HG02973 (cell line): Measurements from ENCODE around the gene ARHGEF3.

Experiments
- ATAC-seq: cut with Tn5 transposase; IDR thresholded peaks from one replicate; pipeline ENCODE4 v1.9.1; 2021; ENCODE audit warnings: moderate library complexity; ENCODE audit not compliant: unreplicated experiment

The ARHGEF3 gene, protein sequence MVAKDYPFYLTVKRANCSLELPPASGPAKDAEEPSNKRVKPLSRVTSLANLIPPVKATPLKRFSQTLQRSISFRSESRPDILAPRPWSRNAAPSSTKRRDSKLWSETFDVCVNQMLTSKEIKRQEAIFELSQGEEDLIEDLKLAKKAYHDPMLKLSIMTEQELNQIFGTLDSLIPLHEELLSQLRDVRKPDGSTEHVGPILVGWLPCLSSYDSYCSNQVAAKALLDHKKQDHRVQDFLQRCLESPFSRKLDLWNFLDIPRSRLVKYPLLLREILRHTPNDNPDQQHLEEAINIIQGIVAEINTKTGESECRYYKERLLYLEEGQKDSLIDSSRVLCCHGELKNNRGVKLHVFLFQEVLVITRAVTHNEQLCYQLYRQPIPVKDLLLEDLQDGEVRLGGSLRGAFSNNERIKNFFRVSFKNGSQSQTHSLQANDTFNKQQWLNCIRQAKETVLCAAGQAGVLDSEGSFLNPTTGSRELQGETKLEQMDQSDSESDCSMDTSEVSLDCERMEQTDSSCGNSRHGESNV

DNA sequence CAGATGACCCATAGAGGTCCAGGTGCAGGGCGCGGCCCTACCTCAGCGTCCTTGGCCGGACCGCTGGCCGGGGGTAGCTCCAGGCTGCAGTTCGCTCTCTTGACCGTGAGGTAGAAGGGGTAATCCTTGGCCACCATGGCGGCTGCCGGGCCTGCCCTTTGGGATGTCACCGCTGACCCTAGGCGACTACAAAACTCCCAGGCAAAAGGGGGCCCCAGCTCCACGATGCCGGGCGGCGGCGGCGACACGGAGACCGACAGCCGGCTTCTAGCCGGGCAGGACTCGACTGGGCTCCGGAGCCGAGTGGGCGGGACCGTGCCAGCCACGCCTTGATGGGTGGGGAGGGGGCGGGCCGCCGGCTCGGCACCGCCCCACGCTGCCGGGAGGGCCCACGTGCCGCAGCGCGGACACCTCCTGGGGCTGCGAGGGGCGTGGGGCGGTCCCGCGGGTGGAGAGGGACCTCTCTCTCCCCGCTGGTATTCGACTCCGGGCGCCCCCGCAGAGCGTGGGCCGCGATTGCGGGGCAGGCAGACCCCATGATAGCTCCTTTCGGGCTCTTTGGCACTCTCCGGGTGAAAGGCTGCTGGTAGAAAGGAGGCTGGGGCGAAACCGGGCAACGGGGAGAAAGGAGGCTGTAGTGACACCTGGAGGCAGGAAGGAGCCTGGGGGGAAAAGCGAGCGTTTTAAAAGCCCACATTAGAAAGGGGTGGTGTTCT lies at the start of gene ARHGEF3:
Gene ARHGEF3, minus strand, starts transcription at position 288 of the 716 bp plus-strand sequence. Its CDS starts 151 bp downstream, at position 137.
- peak; percentile 67 for ATAC-seq

DNA sequence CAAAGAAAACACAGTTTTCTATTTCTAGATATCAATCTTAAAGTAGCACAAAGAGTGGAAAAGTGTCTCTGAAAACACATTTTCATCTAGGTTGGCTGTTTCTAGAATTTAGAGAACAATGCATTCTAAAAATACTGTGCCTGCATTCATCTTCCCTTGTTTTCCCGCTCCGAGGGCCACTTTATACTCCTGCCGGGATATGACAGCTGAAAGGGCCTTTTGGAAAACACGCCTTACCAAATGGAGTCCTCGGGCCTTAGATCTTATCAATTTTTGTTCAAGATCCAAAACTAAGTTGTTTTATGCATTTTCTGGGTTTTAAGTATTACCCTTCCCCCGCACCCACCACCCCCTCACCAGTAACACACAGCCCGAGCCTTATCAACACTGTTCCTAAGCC lies 47.9 kb upstream of the ARHGEF3 start:
- ATAC-seq, result no peak

DNA sequence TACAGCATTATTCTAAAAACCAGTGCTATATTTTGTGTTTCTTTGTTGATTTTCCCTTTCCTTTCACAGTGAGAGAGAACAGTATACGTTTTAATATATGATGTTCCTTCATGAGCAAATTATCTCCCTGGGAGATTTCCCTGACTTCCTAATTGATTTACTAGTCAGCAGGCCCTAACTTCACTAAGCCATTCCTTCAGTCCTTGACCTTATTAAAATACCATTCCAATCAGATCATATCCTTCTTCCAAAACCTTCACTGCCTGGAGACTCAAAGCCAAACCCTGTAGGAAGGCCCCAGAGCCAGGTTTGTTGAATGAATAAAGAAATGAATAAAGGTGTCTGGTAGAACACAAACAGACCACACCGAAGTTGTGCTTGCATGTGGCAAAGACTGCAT lies 43.8 kb upstream of the ARHGEF3 start:
- ATAC-seq, result no peak

DNA sequence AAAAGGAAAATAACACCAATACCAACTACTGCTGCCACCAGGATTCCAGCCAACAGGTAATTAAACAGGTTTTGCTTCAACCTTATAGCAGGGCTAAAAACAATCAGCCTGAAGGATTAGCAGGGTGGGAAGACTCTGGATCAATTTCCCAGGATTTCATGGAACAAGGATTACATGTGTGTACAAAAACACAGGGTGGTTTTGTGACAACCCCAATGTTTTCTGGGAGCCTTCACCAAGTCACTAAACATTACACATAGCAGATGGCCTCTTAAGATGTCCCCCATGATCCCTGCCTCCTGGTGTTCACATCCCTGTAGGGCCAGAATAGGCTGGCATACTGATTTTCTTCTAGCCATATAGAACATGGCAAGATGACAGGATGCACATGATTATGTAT lies 42.8 kb upstream of the ARHGEF3 start:
- no peak for ATAC-seq

DNA sequence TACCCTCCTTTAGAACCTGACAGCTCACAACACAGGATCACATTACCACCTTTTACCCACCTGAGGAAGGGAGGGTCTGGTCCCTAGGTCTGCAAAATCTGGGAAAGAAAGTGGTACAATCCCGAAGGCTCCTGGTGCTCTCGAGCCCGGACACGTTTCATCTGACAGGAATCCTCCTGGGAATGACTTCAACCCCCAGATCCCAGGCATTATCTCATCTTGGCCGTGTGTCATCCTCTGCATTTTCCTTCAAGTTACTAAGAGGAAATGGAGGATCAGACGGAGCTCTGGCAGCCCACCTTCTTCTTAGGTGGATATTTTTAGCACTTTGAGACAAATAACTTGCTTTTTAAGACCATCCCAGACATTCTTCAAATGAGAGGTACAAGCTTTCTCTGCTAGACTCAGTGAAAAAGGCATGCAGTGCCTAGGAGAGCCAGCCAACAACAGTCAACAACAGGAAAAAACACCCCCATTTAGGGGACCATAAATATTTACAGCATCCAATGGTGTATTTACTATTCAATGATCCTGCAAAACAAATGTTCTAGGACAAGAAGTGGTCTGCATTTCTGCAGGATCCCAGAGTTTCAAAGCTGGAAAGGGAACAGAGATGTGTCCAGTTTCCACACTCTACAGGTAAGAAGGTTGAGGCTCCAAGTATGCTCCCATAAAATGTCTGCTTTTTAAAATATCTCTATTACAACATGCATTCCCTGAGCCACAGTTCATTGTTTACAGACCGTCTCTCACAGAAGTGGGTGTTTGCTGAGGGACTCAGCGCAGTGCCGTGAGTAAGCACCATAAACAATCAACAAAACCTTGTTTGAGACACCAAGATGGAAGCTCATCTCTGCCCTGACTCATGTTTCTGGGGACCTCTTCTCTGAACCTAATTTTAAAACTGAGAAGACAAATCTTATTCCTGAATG lies 38.3 kb upstream of the ARHGEF3 start:
- ATAC-seq, result no peak

DNA sequence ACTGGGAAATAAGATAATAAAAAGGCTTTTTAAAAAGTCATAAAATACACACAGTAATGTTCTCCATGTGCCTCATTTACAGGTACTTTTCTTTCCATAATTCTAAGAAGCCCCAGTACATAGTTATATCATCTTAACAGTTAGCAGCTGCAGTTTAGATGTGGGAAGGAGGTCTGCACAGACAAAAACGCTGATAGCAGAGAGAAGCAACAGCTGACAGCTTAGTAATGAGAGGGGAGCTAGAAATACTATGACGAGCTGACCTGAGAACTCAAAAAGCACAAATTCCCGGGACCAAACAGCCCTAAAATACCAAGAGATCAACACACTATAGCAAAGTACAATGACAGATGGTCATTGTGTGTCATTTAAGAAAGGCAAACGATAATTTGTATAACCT lies 36.7 kb upstream of the ARHGEF3 start:
- no peak for ATAC-seq

DNA sequence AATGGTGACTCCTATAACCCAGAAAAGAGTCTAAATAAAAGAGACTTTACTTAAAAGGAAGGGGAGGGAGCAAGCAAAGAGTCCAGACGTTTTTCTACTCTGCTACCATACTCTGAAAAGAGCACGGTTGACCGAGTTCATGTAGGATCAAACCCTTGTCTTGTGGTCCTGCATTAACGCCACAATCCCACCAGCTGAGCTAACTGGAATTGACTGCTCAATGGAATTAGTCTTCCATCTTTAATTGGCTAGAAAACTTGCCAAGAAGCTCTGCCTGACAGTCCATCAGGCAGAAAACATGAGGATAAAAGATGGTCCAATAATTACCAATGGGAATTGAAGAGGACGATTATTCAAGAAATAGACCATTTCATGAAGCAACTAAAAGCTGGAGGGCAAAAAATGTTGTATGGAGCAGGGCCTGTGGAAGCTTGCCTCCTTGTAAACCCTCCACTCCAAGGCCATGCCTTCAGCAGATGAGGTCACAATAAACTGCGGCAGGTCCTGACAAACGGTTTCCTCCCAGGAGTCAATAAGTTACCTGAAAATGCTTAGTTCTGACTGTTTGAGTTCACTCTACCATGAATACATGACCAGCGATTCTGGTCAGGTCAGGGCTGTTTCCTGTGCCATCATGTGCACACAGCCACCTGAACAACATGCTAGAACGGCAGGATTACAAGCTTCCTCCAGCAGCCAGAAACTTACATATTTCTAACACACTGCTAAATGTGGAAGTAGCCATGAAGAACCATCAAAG lies 35.6 kb upstream of the ARHGEF3 start:
- ATAC-seq, result no peak

DNA sequence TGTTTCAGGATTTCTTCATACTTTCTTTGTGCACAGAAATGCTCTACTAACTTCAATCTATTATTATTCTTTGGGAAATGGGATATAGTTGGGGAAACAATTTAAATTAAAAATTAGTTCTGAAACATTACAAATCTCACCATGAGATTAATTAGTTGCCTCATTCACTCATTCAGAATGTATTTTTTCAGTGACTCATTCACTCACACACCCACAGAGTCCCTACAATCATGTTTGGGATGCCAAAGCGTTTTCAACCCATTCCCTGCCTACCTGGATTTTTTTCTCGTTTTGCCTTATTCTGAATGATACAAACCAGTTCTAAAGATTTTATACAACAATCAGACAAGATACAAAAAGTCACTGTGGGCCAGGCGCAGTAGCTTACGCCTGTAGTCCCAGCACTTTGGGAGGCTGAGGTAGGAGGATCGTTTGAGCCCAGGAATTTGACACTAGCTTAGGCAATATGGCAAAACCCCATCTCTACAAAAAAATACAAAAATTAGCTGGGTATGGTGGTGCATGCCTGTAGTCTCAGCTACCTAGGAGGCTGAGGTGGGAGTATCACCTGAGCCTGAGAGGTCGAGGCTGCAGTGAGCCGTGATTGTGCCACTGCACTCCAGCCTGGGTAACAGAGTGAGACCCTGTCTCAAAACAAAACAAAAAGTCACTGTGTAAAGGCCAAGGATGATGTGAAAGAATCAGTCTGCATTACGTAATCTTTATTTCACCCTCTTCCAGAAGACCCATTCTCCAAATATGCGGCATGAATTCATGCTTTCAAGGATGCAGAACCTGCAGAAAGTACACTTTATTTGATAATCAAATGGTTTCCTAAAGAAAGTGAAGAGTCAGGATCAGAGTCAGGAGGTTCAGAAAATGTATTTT lies 34.8 kb upstream of the ARHGEF3 start:
- no peak for ATAC-seq

DNA sequence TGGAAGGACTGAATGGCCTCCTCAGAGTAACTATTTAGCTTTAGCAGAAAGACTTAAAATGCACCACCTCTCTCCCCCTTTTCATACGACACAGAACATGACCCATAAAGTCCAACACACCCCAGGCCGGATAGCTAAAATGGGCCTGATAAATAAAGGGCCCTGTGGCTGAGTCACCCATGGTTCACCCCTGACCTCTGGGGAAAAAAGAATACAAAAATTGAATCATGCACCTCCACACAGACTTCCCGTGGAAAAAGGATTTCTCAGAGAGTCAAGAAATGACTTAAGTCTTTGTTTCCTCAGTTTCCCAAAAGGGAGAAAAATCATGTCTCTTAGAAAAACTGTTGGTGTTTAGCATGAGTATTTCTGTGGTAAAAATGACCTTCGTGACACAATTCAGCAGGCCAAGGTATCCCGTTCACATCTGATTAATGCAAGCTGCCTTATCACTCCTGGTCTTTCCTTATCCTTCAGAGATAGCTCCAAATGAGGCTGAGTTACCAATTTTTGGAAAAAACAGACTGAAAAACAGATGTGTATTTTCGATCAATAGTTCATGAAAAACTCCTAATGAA lies 34.0 kb upstream of the ARHGEF3 start:
- ATAC-seq, result no peak

DNA sequence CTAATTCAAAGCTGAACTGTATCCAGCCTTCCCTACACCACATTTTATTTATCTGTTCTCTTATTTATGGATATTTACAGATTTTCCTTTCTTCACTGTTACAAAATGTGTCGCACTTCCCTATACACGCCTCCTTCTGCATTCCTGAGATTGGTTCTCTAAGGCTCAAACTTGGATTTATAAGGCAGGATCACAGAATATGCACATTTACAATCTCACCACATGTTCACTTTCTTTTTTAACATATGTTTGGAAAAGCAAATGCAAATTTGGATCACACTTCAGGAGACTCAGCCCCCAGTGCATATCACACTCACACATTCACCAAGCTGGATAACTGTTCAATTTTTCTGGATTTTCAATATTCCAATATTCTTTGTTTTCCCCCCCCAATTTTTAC lies 31.8 kb upstream of the ARHGEF3 start:
- ATAC-seq, result no peak

DNA sequence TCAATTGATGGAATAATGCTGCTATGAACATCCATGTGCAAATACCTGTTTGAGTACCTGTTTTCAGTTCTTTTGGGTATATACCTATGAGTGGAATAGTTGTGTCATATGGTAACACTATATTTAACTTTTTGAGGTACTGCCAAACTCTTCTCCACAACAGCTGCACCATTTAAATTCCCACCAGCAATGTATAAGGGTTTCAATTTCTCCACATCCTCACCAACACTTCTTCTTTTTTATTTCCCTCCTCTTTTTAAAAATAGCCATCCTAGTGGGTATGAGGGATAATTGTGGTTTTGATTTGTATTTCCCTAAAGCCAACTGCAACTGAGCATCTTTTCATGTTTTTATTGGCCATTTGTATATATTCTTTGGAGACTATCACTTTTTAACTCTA lies 31.3 kb upstream of the ARHGEF3 start:
- ATAC-seq, result no peak

DNA sequence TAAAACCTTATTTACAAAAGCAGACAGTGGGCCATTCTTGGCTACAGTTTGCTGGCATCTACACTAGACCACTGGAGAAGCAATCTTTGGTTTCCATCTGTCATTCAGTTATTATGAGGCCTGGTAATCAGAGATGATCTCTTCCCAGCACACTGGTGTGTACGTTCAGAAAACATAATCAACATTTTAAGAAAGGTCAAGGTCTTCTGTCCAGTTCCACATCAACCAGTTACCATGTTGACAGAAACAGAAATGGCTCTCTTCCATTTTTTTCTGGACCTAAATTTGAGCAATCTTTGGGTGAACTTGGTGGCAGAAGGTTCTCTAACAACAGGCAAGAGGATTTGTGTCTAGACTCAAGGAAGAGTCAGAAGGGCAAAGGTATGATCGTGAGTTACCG lies 29.8 kb upstream of the ARHGEF3 start:
- no peak for ATAC-seq

DNA sequence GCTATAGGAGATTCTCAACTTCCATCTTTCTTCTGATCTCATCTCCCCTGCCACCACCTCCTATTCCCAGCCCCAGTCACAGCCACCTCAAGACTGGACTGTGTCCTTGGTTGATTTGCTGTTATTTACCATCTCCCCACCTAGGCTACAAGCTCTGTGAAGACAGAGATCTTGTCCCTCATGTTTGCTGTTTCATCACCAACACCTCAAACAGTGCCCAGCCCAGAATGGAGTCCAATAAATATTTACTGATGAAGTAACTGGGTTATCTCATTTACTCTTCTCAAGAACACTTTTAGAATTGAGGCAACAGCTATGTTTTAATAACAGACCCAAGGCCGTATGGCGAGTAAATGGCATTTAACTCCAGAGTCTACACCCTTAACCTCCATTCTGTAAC lies 29.1 kb upstream of the ARHGEF3 start:
- no peak for ATAC-seq

DNA sequence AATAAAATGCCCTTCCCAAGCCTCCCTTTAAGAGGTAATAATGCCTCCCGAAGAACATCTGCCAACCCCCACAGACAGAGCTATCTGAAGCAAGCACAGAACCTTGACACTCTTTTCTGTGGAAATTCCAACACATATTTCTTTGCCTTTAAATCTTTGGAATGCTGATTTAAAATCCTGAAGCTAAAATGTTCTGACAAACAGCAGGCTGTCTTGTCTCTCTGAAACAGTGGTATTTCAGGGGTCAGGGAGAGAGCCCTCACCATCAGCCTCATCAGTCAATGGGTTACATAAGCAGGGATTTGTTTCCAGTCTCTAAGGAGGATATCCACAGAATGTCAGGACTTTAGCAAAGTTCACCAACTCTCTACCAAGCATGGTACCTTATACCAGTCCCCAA lies 27.8 kb upstream of the ARHGEF3 start:
- ATAC-seq, result no peak

DNA sequence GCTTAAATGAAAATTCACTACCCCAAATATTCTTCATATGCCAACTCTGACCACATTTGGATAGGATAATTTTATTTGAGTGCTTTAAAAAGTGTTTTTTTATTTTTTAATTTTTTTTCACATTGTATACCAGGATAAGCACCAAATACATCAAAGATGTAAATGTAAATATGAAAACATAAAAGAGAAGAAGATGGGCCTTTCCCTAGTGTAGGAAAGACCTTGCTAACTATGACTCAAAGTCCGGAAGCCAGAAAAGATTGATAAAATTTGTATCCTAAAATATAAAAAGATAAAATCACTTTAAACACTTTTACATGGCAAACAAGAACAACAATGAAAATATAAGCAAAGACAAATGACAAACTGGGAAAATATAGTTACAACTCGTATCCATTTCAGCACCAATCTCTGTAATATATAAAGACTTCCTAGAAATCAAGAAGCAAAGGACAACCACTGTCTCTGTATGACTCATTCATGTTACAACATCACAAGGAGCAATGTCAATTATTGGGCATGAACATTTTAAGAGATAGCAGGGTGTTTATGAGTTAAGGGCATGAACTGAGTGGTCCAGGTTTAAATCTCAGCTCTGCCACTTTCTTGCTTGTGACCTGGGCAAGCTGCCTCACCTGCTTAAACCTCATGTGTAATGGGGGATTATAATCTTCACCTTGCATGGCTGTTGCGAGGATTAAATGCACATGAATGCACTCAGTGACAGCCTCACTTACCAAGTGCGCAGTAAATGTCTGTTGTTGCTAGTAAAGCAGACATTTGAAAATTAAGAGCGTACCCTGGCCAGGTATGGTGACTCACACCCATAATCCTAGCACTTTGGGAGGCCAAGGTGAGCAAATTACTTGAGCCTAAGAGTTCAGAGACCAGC lies 25.3 kb upstream of the ARHGEF3 start:
- no peak for ATAC-seq

DNA sequence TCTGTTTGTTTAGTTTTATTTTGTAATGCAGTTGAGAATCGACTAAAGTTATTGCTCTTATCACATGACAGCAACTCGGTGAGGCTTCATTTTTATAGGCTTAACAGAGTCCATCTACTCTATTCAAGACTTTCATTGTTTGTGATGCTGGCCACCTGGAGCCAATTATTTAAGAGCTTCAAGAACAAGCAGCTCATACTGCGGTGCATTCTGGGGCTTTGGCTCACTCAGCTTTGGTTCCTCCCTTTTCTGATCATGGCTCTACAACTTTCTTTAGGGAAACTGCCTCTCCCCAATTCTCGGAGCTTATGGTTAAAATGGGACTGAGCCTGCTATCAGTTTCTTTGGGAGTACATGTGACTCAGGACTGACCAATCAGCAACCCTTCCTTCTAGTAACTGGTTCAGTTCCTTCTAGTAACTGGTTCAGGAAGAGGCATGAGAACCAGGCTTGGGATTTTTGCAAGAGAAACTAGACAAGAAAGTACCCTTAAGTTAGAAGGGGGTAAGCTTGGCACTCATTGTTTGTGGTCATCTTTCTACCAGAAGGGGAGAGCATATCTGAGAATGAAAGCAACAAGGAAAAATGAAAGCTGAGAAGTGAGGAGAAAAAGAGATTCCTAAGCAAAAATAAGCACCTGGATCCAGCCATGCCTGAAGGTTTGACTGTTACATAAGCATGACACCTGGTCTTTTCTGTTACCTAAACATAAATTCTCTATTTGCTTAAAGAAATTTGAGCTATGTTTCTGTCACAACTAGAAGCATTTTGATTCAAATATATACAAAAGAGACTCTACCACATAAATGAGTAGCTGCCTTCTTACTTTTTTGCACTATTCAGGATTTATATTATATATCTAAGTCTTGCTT lies 24.1 kb upstream of the ARHGEF3 start:
- ATAC-seq, result no peak
